ENCODE results near the gene DTNBP1. TPM values are rescaled to one million over a fixed set of nuclear protein-coding genes. Genes with fewer than 3 reads are reported as not detected.

The DTNBP1 gene
- polyA plus RNA-seq, 2 of the 4 experiments (the other 2 are of a cell fraction) = 8.4 to 8.7 TPM

- ChIA-PET POLR2A (no interaction called here), CTCF (no interaction called here)
- Histone ChIP-seq H3K27ac (no peak overlapping the region), H3K4me2 (no peak overlapping the region), H3K9me3 (no peaks in the 10 kb centered on the region), H3K4me1 (no peaks in the 10 kb centered on the region), H3K4me3 (no peak overlapping the region)
- ATAC-seq = no peak
- FAIRE-seq = no peak
- no peak for DNase-seq (ENCODE audit: low read depth in 1 of 2, low spot score in 1 of 2)
- WGBS (ENCODE audit: missing lambda C conversion rate) = 90% methylated on average over 7 of the region's 7 CpGs
- TF ChIP-seq CBX2 (IDR thresholded peaks at IDR 0.05; ENCODE audit: borderline replicate concordance, low read depth) (no peak), POLR2A (IDR thresholded peaks at IDR 0.05; ENCODE audit: low read length) (no peak), MAFK (IDR thresholded peaks at IDR 0.05; ENCODE audit: partially characterized antibody) (no peak), HOXB5 (CRISPR knock-in tag; IDR thresholded peaks at IDR 0.05) (no peak), MYC (IDR thresholded peaks at IDR 0.05; ENCODE audit: borderline replicate concordance, low read length) (no peak), CHD4 (IDR thresholded peaks at IDR 0.05; ENCODE audit: borderline replicate concordance) (no peak), REST (IDR thresholded peaks at IDR 0.05) (no peak), ZFP36 (IDR thresholded peaks at IDR 0.05; ENCODE audit: borderline replicate concordance, partially characterized antibody) (no peak), RNF2 (IDR thresholded peaks at IDR 0.05; ENCODE audit: borderline replicate concordance, low read depth) (no peak), TP53 (CRISPR knock-in tag; IDR thresholded peaks at IDR 0.05) (no peak), TFCP2L1 (CRISPR knock-in tag; IDR thresholded peaks at IDR 0.05) (no peak), RARB (CRISPR knock-in tag; IDR thresholded peaks at IDR 0.05) (no peak)
- TF ChIP-seq, protein P1, sequence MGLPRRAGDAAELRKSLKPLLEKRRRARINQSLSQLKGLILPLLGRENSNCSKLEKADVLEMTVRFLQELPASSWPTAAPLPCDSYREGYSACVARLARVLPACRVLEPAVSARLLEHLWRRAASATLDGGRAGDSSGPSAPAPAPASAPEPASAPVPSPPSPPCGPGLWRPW (IDR thresholded peaks at IDR 0.05) = no peak
These were observed 130.9 kb downstream of the DTNBP1 start for GRCh38 chr6:15531973-15532372.

DNA sequence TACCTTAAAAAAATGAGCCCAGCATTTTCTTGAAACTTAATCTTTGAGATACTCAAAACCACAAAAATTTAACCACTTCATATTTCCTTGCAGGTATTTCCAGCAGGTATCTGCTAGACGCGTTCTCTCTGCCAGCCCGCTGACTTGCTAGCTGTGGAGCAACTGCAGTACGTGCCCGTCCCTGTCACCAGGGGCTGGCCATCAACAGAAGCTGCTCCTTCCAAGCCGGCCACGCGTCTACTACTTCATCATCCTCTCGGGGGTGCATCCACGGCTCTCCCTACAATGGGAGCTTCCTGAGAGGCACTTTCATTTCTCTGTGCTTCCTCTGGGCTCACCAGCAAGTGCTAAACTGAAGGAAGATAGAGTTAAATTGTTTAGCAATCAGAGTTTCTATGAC is 132.4 kb downstream of the DTNBP1 start:
- H3K9me3 ChIP-seq = no peaks in the 10 kb centered on the region
- H3K4me2 ChIP-seq = no peak overlapping the region
- FAIRE-seq (no peak), ATAC-seq (no peak), DNase-seq (ENCODE audit: low read depth in 1 of 2, low spot score in 1 of 2) (no peak)
- H3K4me3 ChIP-seq = no peak overlapping the region
- WGBS (ENCODE audit: missing lambda C conversion rate) = 92% methylated on average over 10 of the region's 10 CpGs
- no peak overlapping the region for H3K27ac ChIP-seq
- ChIA-PET POLR2A (no interaction called here), CTCF (interaction anchor here (1.3 kb wide), 1 partner anchor 19 kb away, joined by 3 read pairs; no protein-coding TSS in a partner anchor)
- no peak for TF ChIP-seq RARB (CRISPR knock-in tag; IDR thresholded peaks at IDR 0.05)
- no peak for TF ChIP-seq SMC3 (IDR thresholded peaks at IDR 0.05)
- TF ChIP-seq REST (IDR thresholded peaks at IDR 0.05) = no peak
- TF ChIP-seq HOXA7 (CRISPR knock-in tag; IDR thresholded peaks at IDR 0.05) = no peak
- H3K4me1 ChIP-seq = no peaks in the 10 kb centered on the region

GRCh38 chr6:15528870-15529269 is 134.0 kb downstream of the DTNBP1 start:
- Histone ChIP-seq H3K4me3 (no peak overlapping the region), H3K27ac (no peak overlapping the region), H3K9me3 (no peaks in the 10 kb centered on the region), H3K4me1 (no peaks in the 10 kb centered on the region), H3K4me2 (no peak overlapping the region)
- ChIA-PET CTCF (no interaction called here), POLR2A (no interaction called here)
- 88% methylated on average over 9 of the region's 9 CpGs for WGBS (ENCODE audit: missing lambda C conversion rate)
- no peak for ATAC-seq
- no peak for FAIRE-seq
- no peak for DNase-seq (ENCODE audit: low read depth in 1 of 2, low spot score in 1 of 2)
- TF ChIP-seq EHF (CRISPR knock-in tag; IDR thresholded peaks at IDR 0.05) = no peak
- TF ChIP-seq CHD4 (IDR thresholded peaks at IDR 0.05; ENCODE audit: borderline replicate concordance) = no peak
- no peak for TF ChIP-seq POLR2A (IDR thresholded peaks at IDR 0.05; ENCODE audit: low read length)
- TF ChIP-seq SMC3 (IDR thresholded peaks at IDR 0.05) = no peak
- TF ChIP-seq CTCF (IDR thresholded peaks at IDR 0.05) = no peak
- TF ChIP-seq EHMT2 (IDR thresholded peaks at IDR 0.05; ENCODE audit: low read depth) = no peak
- TF ChIP-seq HOXB5 (CRISPR knock-in tag; IDR thresholded peaks at IDR 0.05) = no peak
- TF ChIP-seq EP300 (IDR thresholded peaks at IDR 0.05) = no peak
- TF ChIP-seq KDM5A (IDR thresholded peaks at IDR 0.05) = no peak
- no peak for TF ChIP-seq JUN (IDR thresholded peaks at IDR 0.05)
- no peak for TF ChIP-seq RAD21 (conservative IDR thresholded peaks at IDR 0.05 in 1 of 2, IDR thresholded peaks at IDR 0.05 in 1 of 2)
- no peak for TF ChIP-seq RCOR1 (IDR thresholded peaks at IDR 0.05; ENCODE audit: low read depth, low read length)
- TF ChIP-seq BCL3 (IDR thresholded peaks at IDR 0.05) = no peak
